Stimulated activated CD4-positive, alpha-beta T cell treated with anti-CD3 and anti-CD28 coated beads, Interleukin-2, amount 100 ng/mL, for 24 hours (primary cell): ENCODE measurements around the gene TSSK6.
A peak's percentile ranks its signal among the peaks of the same experiment; 100 is the strongest.

Experiments
- DNase-seq, 2 donors: peaks; one replicate each; pipeline ENCODE4 v3.0.0-alpha.2; 2020

Gene TSSK6

GRCh38 chr19:19502808-19503602, 12.3 kb downstream of the TSSK6 start:
- no peak for DNase-seq

DNA sequence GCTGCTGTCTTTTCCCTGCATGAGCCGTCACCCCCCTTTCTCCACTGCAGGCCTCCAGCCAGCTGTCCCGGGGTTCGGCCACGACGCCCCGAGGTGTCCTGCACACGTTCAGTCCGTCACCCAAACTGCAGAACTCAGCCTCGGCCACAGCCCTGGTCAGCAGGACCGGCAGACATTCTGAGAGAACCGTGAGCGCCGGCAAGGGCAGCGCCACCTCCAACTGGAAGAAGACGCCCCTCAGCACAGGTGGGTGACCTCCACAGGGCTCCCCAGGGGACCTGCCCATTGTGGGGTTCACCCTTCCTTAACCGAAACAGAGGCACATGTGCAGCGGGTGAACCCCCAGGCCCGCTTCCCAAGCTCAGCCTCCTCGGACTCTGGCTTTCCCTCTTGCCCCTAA, 13.1 kb downstream of the TSSK6 start:
- DNase-seq, result no peak

DNA sequence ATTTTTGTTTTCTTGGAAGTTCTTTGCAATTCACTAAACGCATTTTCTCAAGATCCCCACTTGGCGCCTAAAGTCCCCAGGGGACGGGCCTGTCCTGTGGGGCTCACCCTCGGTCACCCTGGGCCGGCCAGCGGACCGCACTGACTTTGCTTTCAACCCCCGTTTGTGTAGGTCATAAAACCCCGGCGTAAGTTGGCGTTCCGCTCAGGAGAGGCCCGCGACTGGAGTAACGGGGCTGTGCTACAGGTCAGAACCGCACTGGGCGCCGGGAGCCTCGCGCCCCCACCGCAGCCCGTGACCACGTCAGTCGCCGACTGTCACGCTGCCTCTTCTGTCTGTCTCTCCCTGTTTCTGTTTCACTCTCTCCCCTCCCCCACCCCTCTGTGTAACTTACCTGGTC, 13.6 kb downstream of the TSSK6 start:
- DNase-seq, result no peak

DNA sequence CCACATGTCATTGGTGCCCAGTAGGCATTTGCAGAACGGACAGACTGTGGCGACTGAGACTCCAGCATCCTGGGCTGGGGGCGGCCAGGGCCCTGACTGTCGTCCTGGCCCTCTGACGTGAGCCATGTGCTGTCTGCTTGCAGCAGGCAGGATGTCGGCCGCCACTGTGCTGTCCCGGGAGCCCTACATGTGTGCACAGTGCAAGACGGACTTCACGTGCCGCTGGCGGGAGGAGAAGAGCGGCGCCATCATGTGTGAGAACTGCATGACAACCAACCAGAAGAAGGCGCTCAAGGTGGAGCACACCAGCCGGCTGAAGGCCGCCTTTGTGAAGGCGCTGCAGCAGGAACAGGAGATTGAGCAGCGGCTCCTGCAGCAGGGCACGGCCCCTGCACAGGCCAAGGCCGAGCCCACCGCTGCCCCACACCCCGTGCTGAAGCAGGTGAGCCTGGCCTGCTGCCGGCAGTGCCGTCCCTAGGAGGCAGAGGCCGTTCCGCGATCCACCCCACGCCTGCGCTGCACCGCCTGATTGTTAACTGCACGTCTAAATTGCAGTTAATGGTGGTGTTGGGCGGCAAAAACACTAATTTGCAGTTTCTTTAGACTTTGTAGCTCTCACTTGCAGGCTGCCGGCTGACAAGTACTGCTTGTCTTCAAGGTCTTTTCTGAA, 14.2 kb downstream of the TSSK6 start:
- DNase-seq, result no peak

GRCh38 chr19:19499272-19499995, 15.9 kb downstream of the TSSK6 start:
- no peak for DNase-seq

GRCh38 chr19:19498255-19498991, 16.9 kb downstream of the TSSK6 start:
- no peak for DNase-seq

- DNase-seq, result no peak
Observed at GRCh38 chr19:19495614-19496603, 19.4 kb downstream of the TSSK6 start.

DNA sequence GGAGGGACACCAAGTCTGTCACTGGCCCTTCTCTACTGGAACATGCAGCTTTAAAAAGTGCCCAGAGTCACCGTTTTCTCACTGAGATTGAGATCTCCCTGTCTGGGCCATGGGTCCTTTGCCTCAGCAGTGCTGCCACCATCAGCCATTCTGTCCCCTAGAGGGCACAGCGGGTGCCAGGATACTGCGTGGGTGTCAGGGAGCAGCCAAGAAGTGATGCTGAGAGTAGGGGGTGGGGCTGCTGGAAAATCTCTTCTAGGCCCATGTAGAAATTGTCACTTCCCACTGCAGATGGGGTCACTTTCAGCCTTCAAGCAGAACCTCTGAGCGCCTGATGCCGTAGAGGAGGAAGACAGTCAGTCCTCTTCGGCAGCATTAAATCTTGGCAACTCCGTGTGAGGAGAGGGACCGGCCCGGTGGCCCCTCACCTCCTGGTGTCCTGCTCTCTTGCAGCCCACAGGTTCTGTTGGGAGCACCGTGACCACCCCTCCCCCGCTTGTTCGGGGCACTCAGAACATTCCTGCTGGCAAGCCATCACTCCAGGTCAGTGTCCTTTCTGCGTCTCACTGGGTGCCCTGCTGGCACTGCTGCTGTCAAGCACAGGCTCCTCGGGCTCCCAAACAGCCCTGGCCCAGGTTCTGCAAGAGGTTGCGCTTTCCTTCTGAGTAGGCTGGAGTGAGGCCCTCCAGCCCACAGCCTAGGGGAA, 21.4 kb downstream of the TSSK6 start:
- DNase-seq, result no peak

DNA sequence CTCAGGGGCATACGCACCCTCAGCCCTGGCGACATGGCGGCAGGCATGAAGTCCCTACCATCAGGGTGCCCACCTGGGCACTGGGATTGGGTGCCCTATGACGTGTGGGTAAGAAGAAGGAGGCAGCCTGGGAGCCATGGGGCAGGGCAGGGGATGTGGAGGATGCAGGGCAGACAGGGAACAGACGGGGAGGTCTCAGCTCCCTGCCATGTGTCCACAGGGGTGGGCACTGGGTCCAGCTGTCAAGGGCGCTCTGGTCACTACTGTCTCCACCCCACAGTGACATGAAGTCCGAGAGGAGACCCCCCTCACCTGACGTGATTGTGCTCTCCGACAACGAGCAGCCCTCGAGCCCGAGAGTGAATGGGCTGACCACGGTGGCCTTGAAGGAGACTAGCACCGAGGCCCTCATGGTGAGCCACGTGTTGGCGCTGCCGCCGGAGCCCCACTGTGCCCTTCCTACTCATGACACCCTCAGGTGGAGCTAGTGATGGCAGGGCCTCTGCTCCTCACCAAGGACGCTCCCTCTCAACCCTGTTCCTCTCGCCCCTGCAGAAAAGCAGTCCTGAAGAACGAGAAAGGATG, 23.2 kb downstream of the TSSK6 start:
- no peak for DNase-seq

- DNase-seq, result no peak
Observed at GRCh38 chr19:19491321-19492025, 23.9 kb downstream of the TSSK6 start.

DNA sequence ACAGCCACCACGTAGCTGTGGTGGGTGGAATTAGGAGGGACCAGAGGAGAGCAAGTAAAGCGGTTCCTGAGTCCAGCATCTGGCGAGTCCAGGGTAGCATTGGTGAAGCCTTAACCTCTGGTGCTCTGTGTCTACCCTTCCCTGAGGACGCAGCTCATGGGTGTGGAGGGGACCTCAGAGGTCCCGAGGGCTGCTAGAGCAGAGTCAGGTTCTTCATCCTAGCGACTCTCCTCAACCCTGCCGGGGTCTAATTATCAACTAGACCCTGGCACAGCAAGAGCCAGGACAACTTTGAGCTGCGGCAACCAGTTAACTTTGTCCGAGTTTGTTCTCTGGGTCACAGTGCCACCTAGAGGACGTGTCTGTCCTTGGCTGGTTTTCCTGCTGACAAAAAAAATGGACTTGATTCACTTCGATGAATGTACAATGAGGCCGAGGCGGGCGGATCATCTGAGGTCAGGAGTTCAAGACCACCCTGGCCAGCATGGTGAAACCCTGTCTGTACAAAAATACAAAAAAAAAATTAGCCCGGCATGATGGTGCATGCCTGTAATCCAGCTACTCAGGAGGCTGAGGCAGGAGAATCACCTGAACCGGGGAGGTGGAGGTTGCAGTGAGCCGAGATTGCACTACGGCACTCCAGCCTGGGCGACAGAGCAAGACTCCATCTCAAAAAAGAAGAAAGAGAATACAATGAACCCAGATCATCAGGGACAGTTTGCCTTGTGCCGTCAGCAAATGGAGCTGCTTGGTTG, 25.0 kb downstream of the TSSK6 start:
- peak; percentile 81 to 86 for DNase-seq

- no peak for DNase-seq
Observed at GRCh38 chr19:19489804-19490204, 25.5 kb downstream of the TSSK6 start.

DNA sequence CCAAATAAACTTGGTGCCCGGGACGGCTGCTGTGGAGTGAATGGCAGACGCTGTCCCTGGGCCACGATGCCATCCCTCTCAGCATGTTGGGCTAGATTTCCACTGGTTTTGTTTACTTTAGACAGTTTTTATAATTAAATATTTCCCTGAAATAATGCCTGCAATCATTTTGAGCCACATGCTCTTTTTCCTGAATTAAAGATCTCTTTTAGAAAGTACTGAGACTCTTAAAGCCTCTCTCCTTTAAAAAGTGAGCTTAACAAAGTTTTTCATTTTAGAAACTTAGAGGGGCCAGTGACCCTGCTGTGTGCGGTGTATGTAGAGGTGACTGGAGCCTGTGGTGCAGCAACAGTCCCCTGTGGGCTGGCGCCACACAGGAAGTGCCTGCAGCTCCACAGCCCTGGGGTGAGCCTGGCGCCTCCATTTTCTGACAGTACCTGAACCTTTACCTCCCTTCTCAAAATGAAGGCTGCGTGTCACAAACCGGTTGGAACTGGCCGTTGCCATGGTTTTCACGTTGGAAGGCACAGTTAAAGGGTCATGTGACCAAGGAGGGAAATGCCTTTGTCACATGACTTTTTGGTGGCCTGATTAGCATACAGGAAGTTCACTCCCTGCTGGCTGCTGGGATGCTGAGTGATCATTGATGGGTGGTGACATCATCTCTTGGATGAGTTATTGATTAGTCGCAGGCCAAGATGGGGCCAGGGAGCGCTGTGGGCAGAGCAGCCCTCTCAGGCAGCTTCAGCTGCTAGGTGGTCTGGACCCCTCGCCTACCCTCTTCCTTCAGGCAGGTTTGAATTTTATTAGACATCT, 26.3 kb downstream of the TSSK6 start:
- DNase-seq, result peak; percentile 78 to 82

- no peak for DNase-seq
Observed at GRCh38 chr19:19487950-19488874, 27.1 kb downstream of the TSSK6 start.

GRCh38 chr19:19487077-19487949, 28.0 kb downstream of the TSSK6 start:
- DNase-seq, result no peak
